GM12892 (cell line): ENCODE measurements around the gene GPC5.

Experiments used
- POLR2A ChIP-seq: IDR thresholded peaks from 2 replicates; pipeline ENCODE4 v1.6.1; 2011; ENCODE audit warnings: low read depth, low read length, control low read depth
- POLR2AphosphoS5 ChIP-seq: IDR thresholded peaks from 2 replicates; pipeline ENCODE4 v1.6.1; 2011; ENCODE audit warnings: low read depth, low read length, control low read depth

DNA sequence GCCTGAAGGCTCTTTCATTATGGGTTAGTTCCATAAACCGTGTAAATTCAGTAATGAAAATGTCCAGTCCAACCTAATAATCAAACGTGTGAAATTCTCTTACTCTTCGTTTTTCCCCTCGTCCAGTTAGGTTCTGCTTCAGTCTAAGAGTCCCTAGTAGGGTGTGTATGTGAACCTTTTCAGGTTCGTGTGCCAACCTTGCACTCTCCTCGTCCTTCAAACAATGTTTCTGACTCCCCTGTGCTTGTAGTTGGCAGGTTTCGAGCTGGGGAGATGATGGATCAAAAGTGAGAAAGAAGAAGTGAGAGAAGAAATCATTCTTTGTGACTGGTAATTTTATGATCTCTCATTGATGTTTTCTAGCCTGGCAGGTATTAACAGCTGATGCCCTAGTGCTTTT is 366.1 kb downstream of the GPC5 start:
- TF ChIP-seq POLR2AphosphoS5 (no peak), POLR2A (no peak)
